SK-N-SH (cell line): ENCODE results near the gene SLC35G1. TPM values are rescaled to one million over a fixed set of nuclear protein-coding genes. Genes with fewer than 3 reads are reported as not detected.

ENCODE experiments used
- CTCF ChIA-PET: fragments of 300-600, 350-600 bp; formaldehyde crosslinking; extraction: SDS; loops from one replicate; lab custom pipeline; 2021; lab: Yijun Ruan, JAX
- POLR2A ChIA-PET: fragments of 350-600 bp; sonication (Branson Sonifier 250); formaldehyde crosslinking; extraction: SDS; loops from one replicate; lab custom pipeline; 2020; ENCODE audit warnings: antibody characterized with exemption, inconsistent platforms; lab: Yijun Ruan, JAX
- DNase-seq: peaks from one replicate; pipeline ENCODE4 v3.0.0; 2012
- H2AFZ ChIP-seq: fragments of 200-600 bp; sonication (generic); 2 replicates; pipeline ENCODE4 v1.8.1; 2016; ENCODE audit warnings: antibody characterized with exemption, mild to moderate bottlenecking, low read depth
- H3F3A ChIP-seq: fragments of 200-600 bp; sonication (generic); replicated peaks from 2 replicates; pipeline ENCODE3; 2016; ENCODE audit warnings: antibody characterized with exemption, mild to moderate bottlenecking; ENCODE audit not compliant: insufficient read depth
- H3K27ac ChIP-seq, 2 experiments: fragments of 200-500 bp in 1 of 2; fragments of 200-600 bp in 1 of 2; sonication (Bioruptor generic) in 1 of 2; sonication (generic), shearing (Covaris generic) in 1 of 2; 2 replicates each; pipeline versions ENCODE4 v1.5.1 to v1.6.1; 2014 to 2016; ENCODE audit warnings: low read depth in 2 of 2, inconsistent platforms in 1 of 2, low read length in 1 of 2, mild to moderate bottlenecking in 1 of 2, mixed read lengths in 1 of 2
- H3K27me3 ChIP-seq: fragments of 200-600 bp; sonication (generic), shearing (Covaris generic); 2 replicates; pipeline ENCODE4 v1.6.1; 2016; ENCODE audit warnings: mixed run types; ENCODE audit not compliant: insufficient read depth
- H3K36me3 ChIP-seq, 2 experiments: fragments of 200-500 bp in 1 of 2; fragments of 200-600 bp in 1 of 2; sonication (Bioruptor generic) in 1 of 2; sonication (generic) in 1 of 2; replicated peaks in 1 of 2; 2 replicates each; pipeline versions ENCODE3 to v1.5.1; 2014 to 2016; ENCODE audit warnings: low read length in 1 of 2, mild to moderate bottlenecking in 1 of 2; ENCODE audit not compliant: insufficient read depth in 2 of 2, control insufficient read depth in 1 of 2
- H3K4me1 ChIP-seq, 2 experiments: fragments of 200-500 bp in 1 of 2; fragments of 200-600 bp in 1 of 2; sonication (Bioruptor generic) in 1 of 2; sonication (generic), shearing (Covaris generic) in 1 of 2; 2 replicates each; pipeline versions ENCODE4 v1.5.1 to v1.6.1; 2014 to 2016; ENCODE audit warnings: low read depth in 1 of 2, low read length in 1 of 2, mixed run types in 1 of 2; ENCODE audit not compliant: insufficient read depth in 2 of 2, control insufficient read depth in 1 of 2
- H3K4me2 ChIP-seq: fragments of 200-600 bp; sonication (generic), shearing (Covaris generic); 2 replicates; pipeline ENCODE4 v1.6.1; 2017; ENCODE audit warnings: mixed run types
- H3K4me3 ChIP-seq, 2 experiments: fragments of 200-500 bp in 1 of 2; fragments of 200-600 bp in 1 of 2; sonication (Bioruptor generic) in 1 of 2; sonication (generic), shearing (Covaris generic) in 1 of 2; 2 replicates each; pipeline versions ENCODE4 v1.5.1 to v1.8.1; 2014 to 2016; ENCODE audit warnings: low read depth in 2 of 2, inconsistent platforms in 1 of 2, low read length in 1 of 2, mild to moderate bottlenecking in 1 of 2, mixed read lengths in 1 of 2, moderate library complexity in 1 of 2
- H3K79me2 ChIP-seq: fragments of 200-600 bp; sonication (generic); 2 replicates; pipeline ENCODE4 v1.8.1; 2017; ENCODE audit warnings: mild to moderate bottlenecking; ENCODE audit not compliant: insufficient read depth
- H3K9ac ChIP-seq: fragments of 200-600 bp; sonication (generic); 2 replicates; pipeline ENCODE4 v1.6.1; 2017; ENCODE audit warnings: mixed run types
- H3K9me2 ChIP-seq: fragments of 200-600 bp; sonication (generic); 2 replicates; pipeline ENCODE4 v1.6.1; 2017; ENCODE audit warnings: mixed run types
- H3K9me3 ChIP-seq: fragments of 200-600 bp; sonication (generic); 2 replicates; pipeline ENCODE4 v1.6.1; 2017; ENCODE audit warnings: mixed run types, mild to moderate bottlenecking, moderate library complexity
- H4K20me1 ChIP-seq: fragments of 200-600 bp; sonication (generic); 2 replicates; pipeline ENCODE4 v1.6.1; 2017; ENCODE audit warnings: mild to moderate bottlenecking, mixed run types; ENCODE audit not compliant: insufficient read depth
- CHD2 ChIP-seq: fragments of 150-350 bp; IDR thresholded peaks from 2 replicates; pipeline ENCODE4 v1.6.1; 2018; ENCODE audit warnings: low read length; ENCODE audit not compliant: partially characterized antibody
- ELF1 ChIP-seq: IDR thresholded peaks from 2 replicates; pipeline ENCODE4 v1.4.0; 2012
- EZH2phosphoT487 ChIP-seq: fragments of 200-600 bp; sonication (generic); IDR thresholded peaks from 2 replicates; pipeline ENCODE4 v1.6.1; 2017; ENCODE audit warnings: low read depth, mixed run types, mild to moderate bottlenecking, antibody characterized with exemption, moderate library complexity, borderline replicate concordance
- FOXJ3 ChIP-seq: sonication (generic); formaldehyde crosslinking; IDR thresholded peaks from 2 replicates; pipeline ENCODE4 v1.5.1; 2020; ENCODE audit warnings: mild to moderate bottlenecking, missing genetic modification reagents
- MEF2A ChIP-seq: IDR thresholded peaks from 2 replicates; pipeline ENCODE4 v1.4.0; 2012; ENCODE audit warnings: low read depth, borderline replicate concordance
- MXI1 ChIP-seq: IDR thresholded peaks from 2 replicates; pipeline ENCODE4 v1.6.1; 2012; ENCODE audit warnings: mild to moderate bottlenecking, low read depth, low read length, improper control_type of control experiment
- NFIC ChIP-seq: IDR thresholded peaks from 2 replicates; pipeline ENCODE4 v1.4.0; 2012; ENCODE audit warnings: borderline replicate concordance
- POLR2AphosphoS5 ChIP-seq: IDR thresholded peaks from 2 replicates; pipeline ENCODE4 v1.6.1; 2012; ENCODE audit warnings: low read depth, low read length
- RAD21 ChIP-seq: IDR thresholded peaks from 2 replicates; pipeline ENCODE4 v1.6.1; 2012; ENCODE audit warnings: mild to moderate bottlenecking, low read length
- RFX5 ChIP-seq: IDR thresholded peaks from 2 replicates; pipeline ENCODE4 v1.6.1; 2012; ENCODE audit warnings: mild to moderate bottlenecking, improper control_type of control experiment, low read length
- RXRA ChIP-seq: IDR thresholded peaks from 2 replicates; pipeline ENCODE4 v1.4.0; 2012; ENCODE audit warnings: low read depth, mild to moderate bottlenecking, borderline replicate concordance
- SMC3 ChIP-seq: IDR thresholded peaks from 2 replicates; pipeline ENCODE4 v1.6.1; 2012; ENCODE audit warnings: low read depth, low read length, improper control_type of control experiment
- TAF1 ChIP-seq: IDR thresholded peaks from 2 replicates; pipeline ENCODE4 v1.6.1; 2012; ENCODE audit warnings: low read depth, mild to moderate bottlenecking, low read length, moderate library complexity, borderline replicate concordance
- TEAD4 ChIP-seq: IDR thresholded peaks from 2 replicates; pipeline ENCODE4 v1.4.0; 2012; ENCODE audit warnings: mild to moderate bottlenecking, borderline replicate concordance; ENCODE audit not compliant: insufficient read depth
- YY1 ChIP-seq: IDR thresholded peaks from 2 replicates; pipeline ENCODE4 v1.4.0; 2012; ENCODE audit warnings: low read depth, mild to moderate bottlenecking
- WGBS: methylation state at CpG from one replicate; pipeline ENCODE4 v1.1.6; 2017; ENCODE audit warnings: low lambda C conversion rate; 5-methylcytosine and 5-hydroxymethylcytosine counted together
- polyA plus RNA-seq, 3 experiments: library from polyadenylated mRNA; depleted of rRNA; stranded (reverse); fragments of >200 nt; gene quantifications; 2 replicates each; pipeline ENCODE4 v1.2.3, GENCODE V29; 2012
- TF ChIP-seq, protein P1 (sequence below): fragments of 150-350 bp; IDR thresholded peaks from 2 replicates; pipeline ENCODE4 v1.6.1; 2017; ENCODE audit warnings: antibody characterized with exemption, low read length, low read depth, borderline replicate concordance
- TF ChIP-seq, protein P2 (sequence below): IDR thresholded peaks from 2 replicates; pipeline ENCODE4; 2012
- TF ChIP-seq, protein P3 (sequence below): fragments of 200-600 bp; sonication (generic); IDR thresholded peaks from 2 replicates; pipeline ENCODE4 v1.6.1; 2017; ENCODE audit warnings: antibody characterized with exemption, mild to moderate bottlenecking, moderate library complexity
- TF ChIP-seq, protein P4 (sequence below): fragments of 150-350 bp; IDR thresholded peaks from 2 replicates; pipeline ENCODE4 v1.6.1; 2016; ENCODE audit warnings: mild to moderate bottlenecking, low read depth, low read length

SLC35G1 gene
- polyA plus RNA-seq, 1 of the 3 experiments (the other 2 are of a cell fraction), result 5.1 TPM

DNA sequence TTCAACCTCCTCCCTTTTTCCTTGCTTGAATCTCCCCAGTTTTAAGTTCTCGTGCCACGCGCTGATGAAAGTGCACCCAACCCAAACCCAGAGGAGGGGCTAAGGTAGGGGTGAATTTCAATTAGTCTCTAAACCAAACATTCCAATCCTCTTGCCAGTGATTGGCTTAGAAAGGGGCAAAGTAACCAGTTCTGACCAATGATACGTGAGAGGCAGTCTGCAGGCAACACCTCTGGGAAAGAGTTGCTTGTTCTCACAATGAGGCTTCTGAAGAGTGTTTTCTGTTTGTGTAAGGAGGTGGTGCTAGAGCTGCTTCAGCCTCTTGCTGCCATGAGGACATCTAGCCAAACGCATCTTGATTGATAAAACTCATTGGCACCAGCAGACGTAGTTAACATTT, 21.8 kb downstream of the SLC35G1 start (continued):
- TF ChIP-seq EZH2phosphoT487, result no peak
- TF ChIP-seq RAD21, result no peak
- TF ChIP-seq, protein P1, sequence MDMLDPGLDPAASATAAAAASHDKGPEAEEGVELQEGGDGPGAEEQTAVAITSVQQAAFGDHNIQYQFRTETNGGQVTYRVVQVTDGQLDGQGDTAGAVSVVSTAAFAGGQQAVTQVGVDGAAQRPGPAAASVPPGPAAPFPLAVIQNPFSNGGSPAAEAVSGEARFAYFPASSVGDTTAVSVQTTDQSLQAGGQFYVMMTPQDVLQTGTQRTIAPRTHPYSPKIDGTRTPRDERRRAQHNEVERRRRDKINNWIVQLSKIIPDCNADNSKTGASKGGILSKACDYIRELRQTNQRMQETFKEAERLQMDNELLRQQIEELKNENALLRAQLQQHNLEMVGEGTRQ, result no peak
- TF ChIP-seq ELF1, result no peak
- TF ChIP-seq, protein P2, sequence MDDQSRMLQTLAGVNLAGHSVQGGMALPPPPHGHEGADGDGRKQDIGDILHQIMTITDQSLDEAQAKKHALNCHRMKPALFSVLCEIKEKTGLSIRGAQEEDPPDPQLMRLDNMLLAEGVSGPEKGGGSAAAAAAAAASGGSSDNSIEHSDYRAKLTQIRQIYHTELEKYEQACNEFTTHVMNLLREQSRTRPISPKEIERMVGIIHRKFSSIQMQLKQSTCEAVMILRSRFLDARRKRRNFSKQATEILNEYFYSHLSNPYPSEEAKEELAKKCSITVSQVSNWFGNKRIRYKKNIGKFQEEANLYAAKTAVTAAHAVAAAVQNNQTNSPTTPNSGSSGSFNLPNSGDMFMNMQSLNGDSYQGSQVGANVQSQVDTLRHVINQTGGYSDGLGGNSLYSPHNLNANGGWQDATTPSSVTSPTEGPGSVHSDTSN, result no peak
- TF ChIP-seq TAF1, result no peak
- TF ChIP-seq YY1, result no peak
- no peak for TF ChIP-seq RFX5
- no peak for TF ChIP-seq MEF2A

DNA sequence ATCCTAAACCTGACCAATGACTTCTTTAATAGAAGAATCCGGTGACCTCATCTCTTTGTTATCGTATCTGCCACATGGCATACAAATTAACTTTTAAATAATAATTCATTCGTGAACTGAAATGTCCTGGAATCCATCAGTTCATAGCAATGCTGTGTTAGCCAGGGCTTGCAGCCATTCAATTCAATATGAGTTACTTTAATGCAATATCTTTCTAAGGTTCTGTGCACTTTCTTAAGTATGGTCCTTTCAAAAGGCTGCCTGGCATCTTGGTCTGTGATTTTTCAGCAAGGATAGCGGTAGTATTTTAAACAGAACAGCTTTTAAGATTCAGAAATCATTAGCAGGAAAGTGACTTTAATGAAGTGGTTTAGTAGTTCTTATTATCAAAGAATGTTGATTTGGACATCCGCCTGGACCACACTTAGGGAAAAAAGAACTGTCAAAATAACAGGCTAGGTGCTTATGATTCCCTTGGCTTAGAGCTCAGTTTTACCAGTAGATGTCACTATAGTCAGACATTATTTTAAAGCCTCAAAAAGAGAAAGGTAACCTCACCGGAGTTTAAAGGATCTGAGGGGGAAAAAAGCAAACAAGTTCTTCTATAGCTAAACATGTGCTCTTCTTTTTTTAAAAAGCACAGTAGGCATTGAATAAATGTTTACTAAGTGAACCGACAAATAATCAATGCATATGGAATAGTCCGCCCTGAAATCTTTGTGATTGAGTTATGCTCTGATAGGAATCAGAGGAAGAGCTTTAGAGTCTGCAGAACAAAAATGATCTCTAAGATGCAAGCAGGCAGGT, 22.7 kb downstream of the SLC35G1 start:
- H3K27me3 ChIP-seq, result no peaks in the 10 kb centered on the region
- 68% methylated on average over 8 of the region's 8 CpGs for WGBS
- H2AFZ ChIP-seq, result no peak overlapping the region
- H3K9me3 ChIP-seq, result no peaks in the 10 kb centered on the region
- H3K79me2 ChIP-seq, result no peaks in the 10 kb centered on the region
- POLR2A ChIA-PET, result interaction anchor here (0.6 to 1.3 kb wide), 2 partner anchors 247 to 404 kb away, joined by 3 to 6 read pairs; no protein-coding TSS in a partner anchor
- peak; percentile 34 for DNase-seq
- no peak overlapping the region for H3K9ac ChIP-seq
- H3K4me1 ChIP-seq, result peaks cover 0 to 3% of the 10 kb centered on the region in 2 experiments; a peak in 1 of 4 replicates
- no peak overlapping the region for H3K4me3 ChIP-seq
- peaks cover 0 to 6% of the 10 kb centered on the region in 2 experiments for H3K36me3 ChIP-seq
- H3K27ac ChIP-seq, result no peak overlapping the region
- no peak overlapping the region for H3K4me2 ChIP-seq
- H4K20me1 ChIP-seq, result no peaks in the 10 kb centered on the region
- CTCF ChIA-PET, result interaction anchor here (0.6 to 3.3 kb wide), 59 partner anchors 8 to 533 kb away, joined by 3 to 118 read pairs (median 4); partner anchors contain the start of genes NOC3L, PLCE1 and SLC35G1
- H3K9me2 ChIP-seq, result no peaks in the 10 kb centered on the region
- TF ChIP-seq MXI1 (no peak), RXRA (no peak), FOXJ3 (CRISPR knock-in tag) (no peak), RAD21 (peak; percentile 80), TEAD4 (no peak), CHD2 (no peak), NFIC (no peak), POLR2AphosphoS5 (no peak), EZH2phosphoT487 (no peak), TAF1 (no peak), SMC3 (peak; percentile 69)
- TF ChIP-seq, protein P3, sequence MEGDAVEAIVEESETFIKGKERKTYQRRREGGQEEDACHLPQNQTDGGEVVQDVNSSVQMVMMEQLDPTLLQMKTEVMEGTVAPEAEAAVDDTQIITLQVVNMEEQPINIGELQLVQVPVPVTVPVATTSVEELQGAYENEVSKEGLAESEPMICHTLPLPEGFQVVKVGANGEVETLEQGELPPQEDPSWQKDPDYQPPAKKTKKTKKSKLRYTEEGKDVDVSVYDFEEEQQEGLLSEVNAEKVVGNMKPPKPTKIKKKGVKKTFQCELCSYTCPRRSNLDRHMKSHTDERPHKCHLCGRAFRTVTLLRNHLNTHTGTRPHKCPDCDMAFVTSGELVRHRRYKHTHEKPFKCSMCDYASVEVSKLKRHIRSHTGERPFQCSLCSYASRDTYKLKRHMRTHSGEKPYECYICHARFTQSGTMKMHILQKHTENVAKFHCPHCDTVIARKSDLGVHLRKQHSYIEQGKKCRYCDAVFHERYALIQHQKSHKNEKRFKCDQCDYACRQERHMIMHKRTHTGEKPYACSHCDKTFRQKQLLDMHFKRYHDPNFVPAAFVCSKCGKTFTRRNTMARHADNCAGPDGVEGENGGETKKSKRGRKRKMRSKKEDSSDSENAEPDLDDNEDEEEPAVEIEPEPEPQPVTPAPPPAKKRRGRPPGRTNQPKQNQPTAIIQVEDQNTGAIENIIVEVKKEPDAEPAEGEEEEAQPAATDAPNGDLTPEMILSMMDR, result peak; percentile 81
- TF ChIP-seq, protein P1, result no peak
- TF ChIP-seq, protein P4, sequence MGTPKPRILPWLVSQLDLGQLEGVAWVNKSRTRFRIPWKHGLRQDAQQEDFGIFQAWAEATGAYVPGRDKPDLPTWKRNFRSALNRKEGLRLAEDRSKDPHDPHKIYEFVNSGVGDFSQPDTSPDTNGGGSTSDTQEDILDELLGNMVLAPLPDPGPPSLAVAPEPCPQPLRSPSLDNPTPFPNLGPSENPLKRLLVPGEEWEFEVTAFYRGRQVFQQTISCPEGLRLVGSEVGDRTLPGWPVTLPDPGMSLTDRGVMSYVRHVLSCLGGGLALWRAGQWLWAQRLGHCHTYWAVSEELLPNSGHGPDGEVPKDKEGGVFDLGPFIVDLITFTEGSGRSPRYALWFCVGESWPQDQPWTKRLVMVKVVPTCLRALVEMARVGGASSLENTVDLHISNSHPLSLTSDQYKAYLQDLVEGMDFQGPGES, result no peak
- TF ChIP-seq, all 33 proteins: peak for 3
- no peaks in the 10 kb centered on the region for H3F3A ChIP-seq
